Naive B cell (primary cell): ENCODE data around the gene EIF3B. TPM values are rescaled to one million over a fixed set of nuclear protein-coding genes. Genes with fewer than 3 reads are reported as not detected.
"Not testable (repeated sequence)": the region's sequence is repeated elsewhere in the genome, so short reads cannot be mapped to it uniquely, and the experiment has no call there.

ENCODE experiments used
- ATAC-seq, 2 donors: fragments of 150-1000 bp; cut with Tn5 transposase; 2 replicates each; pipeline ENCODE4 v1.10.0; 2021; ENCODE audit warnings: low read depth in 2 of 2, mild to moderate bottlenecking in 2 of 2, moderate library complexity in 2 of 2
- DNase-seq: peaks from one replicate; pipeline ENCODE4 v3.0.0; 2022
- H3K27ac Mint-ChIP-seq, 6 donors: one replicate each; pipeline ENCODE4 v1.8.0; 2020 to 2022; ENCODE audit warnings: mild to moderate bottlenecking in 6 of 6, mixed read lengths in 6 of 6, moderate library complexity in 5 of 6, inconsistent platforms in 2 of 6
- H3K27me3 Mint-ChIP-seq, 3 donors: one replicate each; pipeline ENCODE4 v1.8.0; 2021 to 2022; ENCODE audit warnings: mixed read lengths in 3 of 3, mild to moderate bottlenecking in 1 of 3
- H3K36me3 Mint-ChIP-seq, 2 donors: one replicate each; pipeline ENCODE4 v1.8.0; 2020 to 2022; ENCODE audit warnings: mixed read lengths in 2 of 2, inconsistent platforms in 1 of 2, mild to moderate bottlenecking in 1 of 2
- H3K4me1 Mint-ChIP-seq, 3 donors: one replicate each; pipeline ENCODE4 v1.8.0; 2020 to 2022; ENCODE audit warnings: mixed read lengths in 3 of 3, inconsistent platforms in 1 of 3, mild to moderate bottlenecking in 1 of 3, moderate library complexity in 1 of 3
- H3K4me3 Mint-ChIP-seq, 8 donors: one replicate each; pipeline ENCODE4 v1.8.0; 2020 to 2022; ENCODE audit warnings: mild to moderate bottlenecking in 8 of 8, mixed read lengths in 8 of 8, moderate library complexity in 8 of 8, inconsistent platforms in 2 of 8
- H3K9me3 Mint-ChIP-seq, 7 donors: one replicate each; pipeline ENCODE4 v1.8.0; 2020 to 2022; ENCODE audit warnings: mixed read lengths in 7 of 7, mild to moderate bottlenecking in 5 of 7, inconsistent platforms in 2 of 7, moderate library complexity in 1 of 7
- polyA plus RNA-seq, 6 donors: library from polyadenylated mRNA; unstranded; fragments of 300-500 nt; fragmentation: Illumina TruSeq; gene quantifications; one replicate each; pipeline ENCODE4 v1.2.3, GENCODE V29; 2021; ENCODE audit warnings: low read depth in 6 of 6

EIF3B gene
- polyA plus RNA-seq, 6 donors from 2014 or later: 69.6 to 123 (median 94.4) TPM

DNA sequence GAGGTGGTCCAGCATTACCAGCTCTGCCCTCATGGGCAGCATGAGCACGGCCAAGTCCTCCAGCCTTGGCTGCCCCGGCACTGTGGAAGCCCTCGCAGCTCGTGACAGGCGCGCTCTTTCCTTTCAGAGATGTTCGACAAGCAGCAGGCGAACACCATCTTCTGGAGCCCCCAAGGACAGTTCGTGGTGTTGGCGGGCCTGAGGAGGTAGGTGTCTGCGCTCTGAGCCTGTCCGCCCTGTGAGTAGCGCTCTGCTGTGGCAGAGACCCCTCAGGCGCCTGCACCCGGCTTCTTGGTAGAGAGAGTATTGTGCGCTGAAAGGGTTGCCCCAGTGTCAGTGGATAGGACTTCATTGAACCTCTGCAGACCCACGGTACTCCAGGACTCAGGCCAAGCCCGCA, 19.8 kb downstream of the EIF3B start:
- peak overlapping the region in 1 of 6 donors; percentile 30 for H3K27ac Mint-ChIP-seq
- no peak overlapping the region for H3K4me3 Mint-ChIP-seq
- no peaks in the 10 kb centered on the region for H3K27me3 Mint-ChIP-seq
- ATAC-seq (no peak), DNase-seq (no peak)
- peaks cover 18 to 44% of the 10 kb centered on the region in 2 donors for H3K36me3 Mint-ChIP-seq
- no peaks in the 10 kb centered on the region for H3K9me3 Mint-ChIP-seq
- peaks cover 0 to 8% (median 0%) of the 10 kb centered on the region in 3 donors for H3K4me1 Mint-ChIP-seq

DNA sequence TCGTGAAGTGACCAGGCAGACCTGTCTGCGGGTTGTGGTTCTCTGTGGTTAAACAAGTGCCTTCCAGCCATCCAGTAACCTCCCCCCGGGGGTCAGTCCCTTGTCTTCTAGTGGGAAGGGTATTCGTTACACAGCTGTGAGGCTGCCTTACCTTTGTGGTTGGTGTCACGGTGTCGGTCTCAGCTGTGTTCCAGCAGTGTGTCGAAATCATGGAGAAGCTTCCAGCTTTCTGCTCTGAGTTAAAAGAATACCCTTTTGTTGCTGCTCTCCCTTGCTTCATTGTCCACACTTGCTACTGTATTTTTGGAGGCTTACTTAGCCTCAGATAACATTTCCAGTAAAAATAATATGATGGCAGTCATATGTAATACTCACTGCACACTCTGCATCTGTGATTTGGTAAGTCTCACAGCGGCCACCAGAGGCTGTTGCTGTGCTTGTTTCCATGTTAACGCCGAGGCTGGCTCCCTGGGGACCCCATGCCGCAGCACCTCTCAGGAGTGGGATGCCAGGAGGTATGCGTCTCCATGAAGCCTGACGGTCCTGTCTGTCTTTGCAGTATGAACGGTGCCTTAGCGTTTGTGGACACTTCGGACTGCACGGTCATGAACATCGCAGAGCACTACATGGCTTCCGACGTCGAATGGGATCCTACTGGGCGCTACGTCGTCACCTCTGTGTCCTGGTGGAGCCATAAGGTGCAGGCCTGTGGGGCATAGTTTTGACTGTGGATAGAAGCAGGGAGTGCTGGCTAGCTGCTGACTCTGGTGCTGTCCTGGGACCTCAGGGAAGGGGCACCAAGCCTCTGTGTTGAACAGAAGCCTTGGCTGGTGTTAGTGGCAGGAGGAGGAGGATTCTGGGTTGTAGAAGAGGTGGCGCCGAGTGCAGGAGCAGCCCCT, 20.5 kb downstream of the EIF3B start:
- peak overlapping the region in 1 of 8 donors; percentile 80 for H3K4me3 Mint-ChIP-seq
- H3K36me3 Mint-ChIP-seq: peaks cover 18 to 51% of the 10 kb centered on the region in 2 donors
- ATAC-seq (no peak), DNase-seq (no peak)
- no peaks in the 10 kb centered on the region for H3K27me3 Mint-ChIP-seq
- H3K9me3 Mint-ChIP-seq: no peaks in the 10 kb centered on the region
- peaks cover 0 to 8% (median 0%) of the 10 kb centered on the region in 3 donors for H3K4me1 Mint-ChIP-seq
- H3K27ac Mint-ChIP-seq: peak overlapping the region in 2 of 6 donors; percentile 30 to 65

DNA sequence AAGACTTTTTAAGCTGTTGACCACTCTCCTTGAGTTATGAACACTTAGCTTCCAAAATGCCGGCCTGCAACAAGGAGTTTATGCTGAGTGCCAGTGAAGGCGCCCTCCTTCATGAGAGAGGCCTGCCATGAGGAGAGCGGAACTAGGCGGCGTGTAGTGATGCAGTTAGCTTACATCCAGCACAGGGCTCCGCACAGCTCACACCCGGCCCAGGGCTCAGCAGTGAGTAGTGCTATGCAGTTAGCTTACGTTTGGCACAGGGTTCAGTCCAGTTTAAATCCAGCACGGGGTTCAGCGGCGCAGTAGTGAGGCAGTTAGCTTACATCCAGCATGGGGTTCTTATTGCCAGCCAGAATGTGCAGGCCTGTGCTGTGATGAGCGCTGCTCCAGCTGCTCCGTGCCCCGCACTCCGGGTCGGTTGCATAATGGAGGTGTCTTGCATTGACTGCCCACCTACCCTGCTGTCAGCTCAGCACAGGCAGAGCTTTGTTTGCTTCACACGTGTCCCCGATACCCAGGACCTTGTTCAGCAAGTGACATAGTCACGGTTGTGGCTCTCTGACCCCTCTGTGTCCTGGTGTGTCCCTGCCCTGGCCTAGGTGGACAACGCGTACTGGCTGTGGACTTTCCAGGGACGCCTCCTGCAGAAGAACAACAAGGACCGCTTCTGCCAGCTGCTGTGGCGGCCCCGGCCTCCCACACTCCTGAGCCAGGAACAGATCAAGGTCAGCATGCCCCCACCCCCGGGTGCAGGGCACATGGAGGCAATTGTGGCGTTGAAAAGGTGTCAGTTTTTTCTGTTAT, 21.9 kb downstream of the EIF3B start:
- H3K4me1 Mint-ChIP-seq: peaks cover 0 to 8% (median 0%) of the 10 kb centered on the region in 3 donors
- H3K4me3 Mint-ChIP-seq: no peak overlapping the region
- peaks cover 24 to 60% of the 10 kb centered on the region in 2 donors for H3K36me3 Mint-ChIP-seq
- no peaks in the 10 kb centered on the region for H3K27me3 Mint-ChIP-seq
- DNase-seq (no peak), ATAC-seq (no peak)
- H3K9me3 Mint-ChIP-seq: no peaks in the 10 kb centered on the region
- H3K27ac Mint-ChIP-seq: no peak overlapping the region

DNA sequence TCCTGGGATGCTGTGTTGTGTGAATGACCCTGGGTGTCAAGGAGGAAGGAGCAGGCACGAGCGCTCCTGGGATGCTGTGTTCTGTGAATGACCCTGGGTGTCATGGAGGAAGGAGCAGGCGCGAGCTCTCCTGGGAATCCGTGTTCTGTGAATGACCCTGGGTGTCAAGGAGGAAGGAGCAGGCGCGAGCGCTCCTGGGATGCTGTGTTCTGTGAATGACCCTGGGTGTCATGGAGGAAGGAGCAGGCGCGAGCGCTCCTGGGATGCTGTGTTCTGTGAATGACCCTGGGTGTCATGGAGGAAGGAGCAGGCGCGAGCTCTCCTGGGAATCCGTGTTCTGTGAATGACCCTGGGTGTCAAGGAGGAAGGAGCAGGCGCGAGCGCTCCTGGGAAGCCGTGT, 22.9 kb downstream of the EIF3B start:
- DNase-seq, ATAC-seq, H3K4me1 Mint-ChIP-seq, H3K4me3 Mint-ChIP-seq, H3K9me3 Mint-ChIP-seq, H3K27me3 Mint-ChIP-seq: not testable (repeated sequence)
- H3K27ac Mint-ChIP-seq: peak overlapping the region in 1 of 6 donors; percentile 30
- peaks cover 15 to 51% of the 10 kb centered on the region in 2 donors for H3K36me3 Mint-ChIP-seq

DNA sequence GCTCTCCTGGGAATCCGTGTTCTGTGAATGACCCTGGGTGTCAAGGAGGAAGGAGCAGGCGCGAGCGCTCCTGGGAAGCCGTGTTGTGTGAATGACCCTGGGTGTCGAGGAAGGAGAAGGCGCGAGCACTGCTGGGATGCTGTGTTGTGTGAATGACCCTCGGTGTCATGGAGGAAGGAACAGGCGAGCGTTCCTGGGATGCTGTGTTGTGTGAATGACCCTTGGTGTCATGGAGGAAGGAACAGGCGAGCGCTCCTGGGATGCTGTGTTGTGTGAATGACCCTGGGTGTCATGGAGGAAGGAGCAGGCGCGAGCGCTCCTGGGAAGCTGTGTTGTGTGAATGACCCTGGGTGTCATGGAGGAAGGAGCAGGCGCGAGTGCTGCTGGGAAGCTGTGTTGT, 23.5 kb downstream of the EIF3B start:
- DNase-seq, H3K4me3 Mint-ChIP-seq, H3K9me3 Mint-ChIP-seq, ATAC-seq, H3K4me1 Mint-ChIP-seq, H3K27me3 Mint-ChIP-seq: not testable (repeated sequence)
- peaks cover 13 to 48% of the 10 kb centered on the region in 2 donors for H3K36me3 Mint-ChIP-seq
- H3K27ac Mint-ChIP-seq: peak overlapping the region in 1 of 6 donors; percentile 77

DNA sequence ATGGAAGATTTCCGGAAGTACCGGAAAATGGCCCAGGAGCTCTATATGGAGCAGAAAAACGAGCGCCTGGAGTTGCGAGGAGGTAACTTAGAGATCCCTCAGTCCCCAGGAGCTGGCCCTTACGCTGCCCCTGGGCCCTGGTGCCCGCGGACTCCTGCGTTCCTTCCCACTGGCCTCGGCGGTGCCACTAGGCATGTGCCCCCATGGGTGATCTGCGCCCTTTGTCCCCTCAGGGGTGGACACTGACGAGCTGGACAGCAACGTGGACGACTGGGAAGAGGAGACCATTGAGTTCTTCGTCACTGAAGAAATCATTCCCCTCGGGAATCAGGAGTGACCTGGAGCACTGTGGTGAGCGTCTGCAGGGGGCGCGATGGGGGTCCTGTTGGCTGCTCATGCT, 24.5 kb downstream of the EIF3B start:
- Mint-ChIP-seq H3K36me3 (peaks cover 13 to 48% of the 10 kb centered on the region in 2 donors), H3K4me1 (peaks cover 0 to 8% (median 0%) of the 10 kb centered on the region in 3 donors), H3K27ac (no peak overlapping the region), H3K4me3 (no peak overlapping the region), H3K9me3 (no peaks in the 10 kb centered on the region), H3K27me3 (no peaks in the 10 kb centered on the region)
- ATAC-seq (no peak), DNase-seq (no peak)

- Mint-ChIP-seq H3K9me3 (no peaks in the 10 kb centered on the region), H3K4me1 (peaks cover 0 to 8% (median 0%) of the 10 kb centered on the region in 3 donors), H3K36me3 (peaks cover 13 to 48% of the 10 kb centered on the region in 2 donors), H3K27me3 (no peaks in the 10 kb centered on the region), H3K4me3 (no peak overlapping the region), H3K27ac (peak overlapping the region in 1 of 6 donors; percentile 25)
- DNase-seq: no peak
- ATAC-seq: no peak
Observed at GRCh38 chr7:2379821-2380450, 25.3 kb downstream of the EIF3B start.

DNA sequence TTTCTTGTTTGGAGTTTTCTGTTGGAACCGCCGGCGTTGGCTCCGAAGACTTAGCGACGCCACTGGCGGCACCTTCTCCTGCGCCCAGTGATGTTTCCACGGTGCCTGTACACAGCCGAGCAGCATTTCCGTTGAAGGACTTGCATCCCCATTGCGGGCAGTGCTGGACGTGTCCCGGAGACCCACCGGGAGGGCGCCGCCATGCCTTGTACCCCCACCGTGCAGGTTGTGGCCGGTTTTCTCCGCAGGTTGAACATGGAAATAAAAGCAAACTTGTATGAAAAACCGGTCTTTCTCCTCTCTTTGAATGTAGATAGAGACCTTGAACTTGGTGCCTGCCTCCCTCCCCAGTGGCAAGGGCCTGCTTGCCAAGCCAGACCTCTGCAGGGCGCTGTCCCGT, 25.8 kb downstream of the EIF3B start:
- Mint-ChIP-seq H3K27me3 (no peaks in the 10 kb centered on the region), H3K27ac (peak overlapping the region in 2 of 6 donors; percentile 21 to 25), H3K36me3 (peaks cover 11 to 43% of the 10 kb centered on the region in 2 donors), H3K4me1 (peaks cover 0 to 8% (median 0%) of the 10 kb centered on the region in 3 donors), H3K4me3 (no peak overlapping the region), H3K9me3 (no peaks in the 10 kb centered on the region)
- DNase-seq (no peak), ATAC-seq (no peak)

GRCh38 chr7:2381227-2381626, 26.6 kb downstream of the EIF3B start:
- H3K9me3 Mint-ChIP-seq: no peaks in the 10 kb centered on the region
- DNase-seq (no peak), ATAC-seq (no peak)
- H3K4me1 Mint-ChIP-seq: peaks cover 0 to 11% (median 0%) of the 10 kb centered on the region in 3 donors
- peaks cover 8 to 41% of the 10 kb centered on the region in 2 donors for H3K36me3 Mint-ChIP-seq
- no peak overlapping the region for H3K4me3 Mint-ChIP-seq
- H3K27ac Mint-ChIP-seq: no peak overlapping the region
- H3K27me3 Mint-ChIP-seq: no peaks in the 10 kb centered on the region

- Mint-ChIP-seq H3K27me3 (no peaks in the 10 kb centered on the region), H3K4me3 (no peak overlapping the region), H3K4me1 (peaks cover 0 to 10% (median 0%) of the 10 kb centered on the region in 3 donors), H3K27ac (no peak overlapping the region), H3K9me3 (no peaks in the 10 kb centered on the region), H3K36me3 (peaks cover 8 to 35% of the 10 kb centered on the region in 2 donors)
- DNase-seq (no peak), ATAC-seq (no peak)
Observed at GRCh38 chr7:2381881-2382509, 27.4 kb downstream of the EIF3B start.

GRCh38 chr7:2383543-2384274, 29.1 kb downstream of the EIF3B start:
- DNase-seq (no peak), ATAC-seq (no peak)
- Mint-ChIP-seq H3K27me3 (no peaks in the 10 kb centered on the region), H3K4me1 (peaks cover 0 to 3% (median 0%) of the 10 kb centered on the region in 3 donors), H3K4me3 (no peak overlapping the region), H3K27ac (no peak overlapping the region), H3K9me3 (no peaks in the 10 kb centered on the region), H3K36me3 (peaks cover 8 to 23% of the 10 kb centered on the region in 2 donors)
